Right hindlimb (tissue), 1 donor: ENCODE results near the gene MUS81.
"Not testable (repeated sequence)": the region's sequence is repeated elsewhere in the genome, so short reads cannot be mapped to it uniquely, and the experiment has no call there.

ENCODE experiments used
- DNase-seq: peaks from one replicate; pipeline ENCODE4 v3.0.0-alpha.2; 2018

MUS81 gene

GRCh38 chr11:65860278-65861164 lies at the start of gene MUS81:
MUS81 (plus strand) TSS chr11:65860433; CDS start chr11:65860754, 321 bp downstream.
- DNase-seq = peak; percentile 98

- no peak for DNase-seq
Observed at GRCh38 chr11:65811764-65812475, 48.3 kb upstream of the MUS81 start.

- no peak for DNase-seq
Observed at GRCh38 chr11:65814131-65814985, 45.9 kb upstream of the MUS81 start.

GRCh38 chr11:65814986-65815565 lies 45.2 kb upstream of the MUS81 start:
- no peak for DNase-seq

GRCh38 chr11:65816696-65817095 lies 43.5 kb upstream of the MUS81 start:
- no peak for DNase-seq

- no peak for DNase-seq
Observed at GRCh38 chr11:65817312-65817834, 42.9 kb upstream of the MUS81 start.

GRCh38 chr11:65817835-65818680 lies 42.2 kb upstream of the MUS81 start:
- peak; percentile 93 for DNase-seq

GRCh38 chr11:65821107-65821506 lies 39.1 kb upstream of the MUS81 start:
- DNase-seq = no peak

GRCh38 chr11:65822776-65823528 lies 37.3 kb upstream of the MUS81 start:
- no peak for DNase-seq

GRCh38 chr11:65826984-65827735 lies 33.1 kb upstream of the MUS81 start:
- DNase-seq = no peak

- DNase-seq = no peak
Observed at GRCh38 chr11:65829459-65829858, 30.8 kb upstream of the MUS81 start.

GRCh38 chr11:65832231-65832630 lies 28.0 kb upstream of the MUS81 start:
- DNase-seq = not testable (repeated sequence)

- peak; percentile 96 for DNase-seq
Observed at GRCh38 chr11:65833297-65834030, 26.8 kb upstream of the MUS81 start, which contains the start of gene SNX32. SNX32 (plus strand) TSS chr11:65833963; CDS start chr11:65834066, 103 bp downstream.

- DNase-seq = no peak
Observed at GRCh38 chr11:65834202-65834601, 26.0 kb upstream of the MUS81 start.

- no peak for DNase-seq
Observed at GRCh38 chr11:65842144-65842543, 18.1 kb upstream of the MUS81 start.

- no peak for DNase-seq
Observed at GRCh38 chr11:65843811-65844210, 16.4 kb upstream of the MUS81 start.

- no peak for DNase-seq
Observed at GRCh38 chr11:65844231-65844872, 15.9 kb upstream of the MUS81 start.

GRCh38 chr11:65847746-65848145 lies 12.5 kb upstream of the MUS81 start:
- DNase-seq = no peak
